ENCODE measurements around the gene VAV1. TPM values are rescaled to one million over a fixed set of nuclear protein-coding genes. Genes with fewer than 3 reads are reported as not detected.

Gene VAV1
- polyA plus RNA-seq (ENCODE audit: insufficient read length in 3 of 3), result 1 to 10 TPM; 1.2 to 1.8 (median 1.5) TPM
- long read RNA-seq, donor 1, result 0 reads
- long read RNA-seq, donor 2, result 0 reads
- long read RNA-seq, donor 3, result 0 reads
- long read RNA-seq, donor 4, partial matches to known transcripts, result 0 of 1 reads
- long read RNA-seq, donor 4, other reads (novel, unspliced or antisense), result 0 of 1 reads
- long read RNA-seq, donor 5, result 0 reads
- long read RNA-seq, donor 6, result 0 reads
- long read RNA-seq, donor 7, result 0 reads
- long read RNA-seq, donor 8, result 0 reads
- long read RNA-seq, donor 9, result 0 reads
- long read RNA-seq, donor 10, result 0 reads
- long read RNA-seq, donor 11, result 0 reads
- long read RNA-seq, donor 12, result 0 reads
- long read RNA-seq, donor 13, result 0 reads
- long read RNA-seq, donor 14, result 0 reads
- long read RNA-seq, donor 15, result 0 reads
- long read RNA-seq, donor 16, result 0 reads

DNA sequence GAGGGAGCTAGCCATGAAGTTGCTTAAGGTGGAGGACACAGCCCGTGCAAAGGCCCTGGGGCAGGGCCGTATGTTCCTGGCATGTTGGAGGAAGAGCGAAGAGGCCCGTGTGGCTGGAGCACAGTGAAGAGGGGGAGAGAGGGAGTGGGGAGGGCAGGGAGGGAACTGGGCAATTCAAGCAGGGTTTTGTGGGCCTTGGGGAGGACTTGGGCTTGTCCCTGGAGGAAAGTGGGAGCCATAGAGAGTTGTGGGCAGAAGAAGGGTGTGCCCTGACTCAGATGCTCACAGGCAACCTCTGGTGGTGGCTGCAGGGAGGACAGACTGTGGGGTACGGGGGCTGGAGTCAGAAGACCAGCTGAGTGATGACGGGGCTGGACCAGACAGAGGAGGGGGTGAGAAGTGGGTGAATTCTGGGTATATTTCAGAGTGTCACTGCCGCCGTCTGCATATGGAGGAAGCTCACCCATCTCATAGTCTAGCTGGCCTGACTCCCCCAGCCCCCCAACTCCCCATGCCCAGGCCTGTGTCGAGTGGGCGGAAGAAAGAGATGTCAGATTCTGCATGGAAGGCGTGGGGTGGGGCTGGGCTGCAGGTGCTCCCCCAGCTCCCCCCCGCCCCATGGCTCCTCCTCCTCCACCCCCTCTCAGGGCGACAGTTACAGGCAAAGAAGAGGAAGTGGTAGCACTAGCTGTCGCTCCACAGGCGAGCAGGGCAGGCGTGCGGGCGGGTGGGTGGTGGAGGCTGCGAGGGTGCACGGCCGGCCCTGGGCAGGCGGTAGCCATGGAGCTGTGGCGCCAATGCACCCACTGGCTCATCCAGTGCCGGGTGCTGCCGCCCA, at the start of gene VAV1:
TSS of gene VAV1 (plus strand) at position 681 of the 838 bp plus-strand sequence. CDS start at position 781, 100 bp downstream.
- no peak for DNase-seq (ENCODE audit: extremely low read depth in 1 of 11, low read depth in 9 of 11, low spot score in 4 of 11)

DNA sequence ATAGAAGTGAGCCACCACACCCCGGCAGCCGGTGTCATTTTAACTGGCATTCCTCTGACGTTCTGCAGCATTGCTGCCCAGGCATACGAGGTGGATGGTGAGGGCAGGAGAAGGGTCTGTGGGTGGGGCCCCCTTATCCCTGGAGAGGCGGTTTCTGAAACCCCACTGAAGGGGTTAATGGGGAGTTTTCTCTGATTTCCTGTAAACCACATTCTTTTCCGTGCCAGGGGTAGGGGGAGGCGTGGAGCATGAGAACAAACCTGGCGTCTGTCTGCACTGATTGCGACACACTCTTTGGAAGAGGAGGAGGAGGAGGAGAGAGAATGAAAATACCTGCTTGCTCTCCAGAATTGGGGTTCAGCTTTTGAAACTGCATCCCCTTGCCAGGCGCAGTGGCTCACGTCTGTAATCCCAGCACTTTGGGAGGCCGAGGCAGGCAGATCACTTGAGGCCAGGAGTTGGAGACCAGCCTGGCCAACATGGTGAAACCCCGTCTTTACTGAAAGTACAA, 49.3 kb upstream of the VAV1 start:
- no peak for DNase-seq (ENCODE audit: extremely low read depth in 1 of 11, low read depth in 9 of 11, low spot score in 4 of 11)

GRCh38 chr19:6723738-6724137, 48.8 kb upstream of the VAV1 start:
- DNase-seq (ENCODE audit: extremely low read depth in 1 of 11, low read depth in 9 of 11, low spot score in 4 of 11), result no peak

DNA sequence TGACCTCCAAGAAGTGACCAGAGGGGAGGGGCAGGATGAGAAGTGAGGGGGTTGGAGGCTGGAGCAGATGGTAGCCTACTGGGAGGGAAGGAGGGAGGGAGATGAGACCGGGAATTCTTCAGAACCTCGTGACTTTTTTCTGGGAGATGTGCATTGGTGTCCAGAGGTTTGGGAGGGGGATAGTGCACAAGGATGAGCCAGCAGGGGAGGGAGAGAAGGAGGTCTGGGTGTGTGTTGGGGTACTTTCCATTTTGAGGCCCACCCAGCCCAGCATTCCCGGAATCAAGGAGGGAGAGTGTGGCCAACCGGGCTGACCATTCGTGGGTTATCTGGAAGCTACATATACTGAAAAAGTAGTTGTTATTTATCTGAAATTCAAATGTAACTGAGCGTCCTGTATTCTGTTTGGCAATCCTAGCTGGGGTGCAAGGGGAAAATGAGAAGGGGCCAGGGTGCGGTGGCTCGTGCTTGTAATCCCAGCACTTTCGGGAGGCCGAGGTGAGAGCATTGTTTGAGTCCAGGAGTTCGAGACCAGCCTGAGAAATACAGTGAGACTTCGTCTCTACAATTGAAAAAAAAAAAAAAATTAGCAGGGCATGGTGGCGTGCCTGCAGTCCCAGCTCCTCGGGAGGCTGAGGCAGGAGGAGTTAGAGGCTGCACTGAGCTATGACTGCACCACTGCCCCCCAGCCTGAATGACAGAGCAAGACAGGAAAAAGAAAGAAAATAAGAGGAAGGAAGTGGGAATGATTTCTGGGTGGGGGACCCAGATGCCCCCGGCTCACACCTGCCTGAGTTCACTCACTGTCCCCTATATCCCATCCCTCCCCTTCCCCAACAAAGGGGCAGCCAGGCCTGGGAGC, 47.6 kb upstream of the VAV1 start:
- DNase-seq (ENCODE audit: extremely low read depth in 1 of 11, low read depth in 9 of 11, low spot score in 4 of 11), result no peak

DNA sequence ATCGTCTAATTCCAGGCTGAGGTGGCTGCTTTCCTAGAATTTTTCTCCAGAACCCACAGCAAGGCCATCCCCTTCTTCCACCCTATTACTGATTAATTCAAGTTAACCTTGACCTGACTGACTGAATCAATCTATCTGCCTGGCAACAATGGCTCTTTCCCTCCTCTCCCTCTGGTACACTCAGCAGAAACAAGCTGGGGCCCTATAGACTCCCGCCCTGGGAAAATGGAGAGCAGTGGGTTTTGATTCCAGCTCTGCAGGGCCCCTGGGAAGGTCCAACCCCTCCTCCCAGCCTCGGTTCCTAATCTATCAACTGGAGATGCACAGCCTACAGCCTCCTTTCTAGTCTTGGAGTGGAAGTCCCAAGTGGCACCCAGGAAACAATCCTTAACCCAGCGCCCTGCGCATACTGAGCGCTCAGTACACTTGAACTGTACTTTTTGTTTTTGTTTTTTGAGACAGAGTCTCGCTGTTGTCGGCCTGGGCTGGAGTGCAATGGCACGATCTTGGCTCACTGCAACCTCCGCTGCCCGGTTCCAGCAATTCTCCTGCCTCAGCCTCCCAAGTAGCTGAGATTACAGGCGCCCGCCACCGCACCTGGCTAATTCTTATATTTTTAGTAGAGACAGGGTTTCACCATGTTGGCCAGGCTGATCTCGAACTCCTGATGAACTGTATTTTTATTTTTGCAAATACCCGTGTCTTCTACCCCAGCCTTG, 46.8 kb upstream of the VAV1 start:
- no peak for DNase-seq (ENCODE audit: extremely low read depth in 1 of 11, low read depth in 9 of 11, low spot score in 4 of 11)

GRCh38 chr19:6728346-6728745, 44.2 kb upstream of the VAV1 start:
- no peak for DNase-seq (ENCODE audit: extremely low read depth in 1 of 11, low read depth in 9 of 11, low spot score in 4 of 11)

- no peak for DNase-seq (ENCODE audit: extremely low read depth in 1 of 11, low read depth in 9 of 11, low spot score in 4 of 11)
These were observed 42.8 kb upstream of the VAV1 start for GRCh38 chr19:6729573-6730152.

- DNase-seq (ENCODE audit: extremely low read depth in 1 of 11, low read depth in 9 of 11, low spot score in 4 of 11), result no peak
These were observed 42.2 kb upstream of the VAV1 start for GRCh38 chr19:6730153-6730804.

- DNase-seq (ENCODE audit: extremely low read depth in 1 of 11, low read depth in 9 of 11, low spot score in 4 of 11), result no peak
These were observed 41.4 kb upstream of the VAV1 start for GRCh38 chr19:6730941-6731670.

DNA sequence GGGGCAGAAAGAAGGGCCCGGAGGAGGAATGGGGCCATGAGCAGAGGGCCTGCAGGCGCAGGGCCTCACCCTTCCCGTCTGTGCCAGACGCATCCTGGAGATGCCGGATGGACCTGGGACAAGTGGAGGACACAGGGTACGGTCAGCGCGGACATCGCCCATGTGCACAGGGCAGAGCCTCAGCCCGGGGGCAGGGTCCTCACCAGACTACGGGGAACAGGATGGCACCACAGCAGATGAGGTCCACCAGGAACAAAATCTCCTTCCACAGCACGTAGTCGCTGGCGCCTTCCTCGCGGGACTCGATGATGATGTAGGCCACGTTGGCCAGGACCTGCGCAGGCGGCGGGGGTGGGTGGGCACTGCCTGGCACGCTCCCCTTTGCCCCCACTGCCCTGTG, 40.7 kb upstream of the VAV1 start:
- DNase-seq (ENCODE audit: extremely low read depth in 1 of 11, low read depth in 9 of 11, low spot score in 4 of 11), result no peak

- DNase-seq (ENCODE audit: extremely low read depth in 1 of 11, low read depth in 9 of 11, low spot score in 4 of 11), result no peak
These were observed 39.6 kb upstream of the VAV1 start for GRCh38 chr19:6732803-6733337.

- no peak for DNase-seq (ENCODE audit: extremely low read depth in 1 of 11, low read depth in 9 of 11, low spot score in 4 of 11)
These were observed 39.0 kb upstream of the VAV1 start for GRCh38 chr19:6733338-6734095.

- no peak for DNase-seq (ENCODE audit: extremely low read depth in 1 of 11, low read depth in 9 of 11, low spot score in 4 of 11)
These were observed 38.3 kb upstream of the VAV1 start for GRCh38 chr19:6734096-6734696.

- no peak for DNase-seq (ENCODE audit: extremely low read depth in 1 of 11, low read depth in 9 of 11, low spot score in 4 of 11)
These were observed 37.2 kb upstream of the VAV1 start for GRCh38 chr19:6735181-6735911.
